ENCODE data around the gene PPP2R3A. TPM values are rescaled to one million over a fixed set of nuclear protein-coding genes. Genes with fewer than 3 reads are reported as not detected.
"Not testable (repeated sequence)": the region's sequence is repeated elsewhere in the genome, so short reads cannot be mapped to it uniquely, and the experiment has no call there.

Gene PPP2R3A
- polyA plus RNA-seq, 3 donors from 2014 or later, result 0.06 to 0.24 (median 0.09) TPM

- Mint-ChIP-seq H3K36me3 (peaks cover 3 to 14% (median 3%) of the 10 kb centered on the region in 3 donors), H3K27me3 (ENCODE audit: low read depth in 3 of 3) (peaks cover 0 to 6% (median 5%) of the 10 kb centered on the region in 3 donors), H3K9me3 (no peaks in the 10 kb centered on the region), H3K4me3 (no peak overlapping the region), H3K27ac (no peak overlapping the region), H3K4me1 (peaks cover 0 to 1% of the 10 kb centered on the region in 2 donors)
- no peak for DNase-seq
Measured at GRCh38 chr3:136110481-136110880, 145.0 kb downstream of the PPP2R3A start.

GRCh38 chr3:136114421-136114820, 148.9 kb downstream of the PPP2R3A start:
- H3K27ac Mint-ChIP-seq, result no peak overlapping the region
- peaks cover 0 to 6% (median 3%) of the 10 kb centered on the region in 3 donors for H3K27me3 Mint-ChIP-seq (ENCODE audit: low read depth in 3 of 3)
- H3K9me3 Mint-ChIP-seq, result peaks cover 0 to 5% (median under 1%) of the 10 kb centered on the region in 6 donors
- peaks cover 0 to 5% of the 10 kb centered on the region in 2 donors for H3K4me1 Mint-ChIP-seq
- no peak for DNase-seq
- peaks cover 0 to 18% (median 3%) of the 10 kb centered on the region in 3 donors for H3K36me3 Mint-ChIP-seq
- no peak overlapping the region for H3K4me3 Mint-ChIP-seq

GRCh38 chr3:136119332-136119731, 153.8 kb downstream of the PPP2R3A start:
- H3K4me3 Mint-ChIP-seq; H3K27me3 Mint-ChIP-seq (ENCODE audit: low read depth in 3 of 3); H3K4me1 Mint-ChIP-seq; H3K27ac Mint-ChIP-seq; H3K9me3 Mint-ChIP-seq; DNase-seq; H3K36me3 Mint-ChIP-seq: not testable (repeated sequence)

GRCh38 chr3:136119783-136120182, 154.3 kb downstream of the PPP2R3A start:
- H3K9me3 Mint-ChIP-seq; DNase-seq; H3K27me3 Mint-ChIP-seq (ENCODE audit: low read depth in 3 of 3); H3K4me3 Mint-ChIP-seq; H3K36me3 Mint-ChIP-seq; H3K4me1 Mint-ChIP-seq; H3K27ac Mint-ChIP-seq: not testable (repeated sequence)

GRCh38 chr3:136120373-136121348, 155.1 kb downstream of the PPP2R3A start:
- Mint-ChIP-seq H3K27me3 (ENCODE audit: low read depth in 3 of 3) (peaks cover 0 to 7% (median 0%) of the 10 kb centered on the region in 3 donors), H3K4me3 (no peak overlapping the region), H3K9me3 (peaks cover 0 to 4% (median under 1%) of the 10 kb centered on the region in 6 donors), H3K36me3 (peaks cover 0 to 10% (median 0%) of the 10 kb centered on the region in 3 donors), H3K4me1 (peaks cover 0 to 2% of the 10 kb centered on the region in 2 donors), H3K27ac (no peak overlapping the region)
- no peak for DNase-seq

GRCh38 chr3:136122006-136122405, 156.5 kb downstream of the PPP2R3A start:
- Mint-ChIP-seq H3K27ac (no peak overlapping the region), H3K36me3 (peaks cover under 1 to 8% (median under 1%) of the 10 kb centered on the region in 3 donors), H3K9me3 (peaks cover 0 to 3% (median under 1%) of the 10 kb centered on the region in 6 donors), H3K4me3 (no peak overlapping the region), H3K27me3 (ENCODE audit: low read depth in 3 of 3) (peaks cover 0 to 7% (median 0%) of the 10 kb centered on the region in 3 donors), H3K4me1 (no peaks in the 10 kb centered on the region)
- DNase-seq, result no peak

GRCh38 chr3:136131647-136132046, 166.1 kb downstream of the PPP2R3A start:
- H3K4me3 Mint-ChIP-seq, DNase-seq, H3K9me3 Mint-ChIP-seq, H3K4me1 Mint-ChIP-seq, H3K27ac Mint-ChIP-seq: not testable (repeated sequence)
- Mint-ChIP-seq H3K27me3 (ENCODE audit: low read depth in 3 of 3) (peaks cover 0 to 19% (median 0%) of the 10 kb centered on the region in 3 donors), H3K36me3 (peaks cover 7 to 11% (median 9%) of the 10 kb centered on the region in 3 donors)

GRCh38 chr3:136134091-136134490, 168.6 kb downstream of the PPP2R3A start:
- H3K4me3 Mint-ChIP-seq, result no peak overlapping the region
- H3K27me3 Mint-ChIP-seq (ENCODE audit: low read depth in 3 of 3), result peaks cover 4 to 13% (median 5%) of the 10 kb centered on the region in 3 donors
- H3K27ac Mint-ChIP-seq, result no peak overlapping the region
- H3K36me3 Mint-ChIP-seq, result peaks cover 0 to 4% (median 0%) of the 10 kb centered on the region in 3 donors
- H3K9me3 Mint-ChIP-seq, result no peaks in the 10 kb centered on the region
- no peak for DNase-seq
- peaks cover 0 to 8% of the 10 kb centered on the region in 2 donors for H3K4me1 Mint-ChIP-seq

GRCh38 chr3:136135039-136135802, 169.7 kb downstream of the PPP2R3A start:
- Mint-ChIP-seq H3K9me3 (no peaks in the 10 kb centered on the region), H3K27ac (peak overlapping the region in 3 of 6 donors; percentile 41 to 74 (median 61)), H3K27me3 (ENCODE audit: low read depth in 3 of 3) (peaks cover 4 to 8% (median 7%) of the 10 kb centered on the region in 3 donors), H3K4me1 (peaks cover 0 to 8% of the 10 kb centered on the region in 2 donors), H3K4me3 (no peak overlapping the region), H3K36me3 (no peaks in the 10 kb centered on the region)
- no peak for DNase-seq

GRCh38 chr3:136136454-136136853, 170.9 kb downstream of the PPP2R3A start:
- Mint-ChIP-seq H3K4me3 (no peak overlapping the region), H3K27me3 (ENCODE audit: low read depth in 3 of 3) (peaks cover 4 to 8% (median 4%) of the 10 kb centered on the region in 3 donors), H3K36me3 (no peaks in the 10 kb centered on the region), H3K27ac (peak overlapping the region in 1 of 6 donors; percentile 16), H3K4me1 (peaks cover 5 to 16% of the 10 kb centered on the region in 2 donors), H3K9me3 (no peaks in the 10 kb centered on the region)
- DNase-seq, result no peak

- Mint-ChIP-seq H3K27ac (peak overlapping the region; percentile 16 to 71 (median 54)), H3K36me3 (peaks cover 0 to 2% (median 0%) of the 10 kb centered on the region in 3 donors), H3K9me3 (no peaks in the 10 kb centered on the region), H3K27me3 (ENCODE audit: low read depth in 3 of 3) (peaks cover 7 to 8% (median 7%) of the 10 kb centered on the region in 3 donors), H3K4me1 (peaks cover 20 to 47% of the 10 kb centered on the region in 2 donors), H3K4me3 (no peak overlapping the region)
- DNase-seq, result no peak
Measured at GRCh38 chr3:136141291-136141785, 175.8 kb downstream of the PPP2R3A start.

- Mint-ChIP-seq H3K9me3 (no peaks in the 10 kb centered on the region), H3K27me3 (ENCODE audit: low read depth in 3 of 3) (peaks cover 7 to 8% (median 7%) of the 10 kb centered on the region in 3 donors), H3K36me3 (peaks cover 0 to 2% (median 0%) of the 10 kb centered on the region in 3 donors), H3K4me1 (peaks cover 21 to 53% of the 10 kb centered on the region in 2 donors), H3K4me3 (no peak overlapping the region), H3K27ac (peak overlapping the region; percentile 11 to 71 (median 34))
- no peak for DNase-seq
Measured at GRCh38 chr3:136141891-136142290, 176.4 kb downstream of the PPP2R3A start.

GRCh38 chr3:136142592-136142991, 177.1 kb downstream of the PPP2R3A start:
- DNase-seq, result no peak
- no peak overlapping the region for H3K4me3 Mint-ChIP-seq

More at GRCh38 chr3:136142592-136142991, 177.1 kb downstream of the PPP2R3A start:
- H3K27me3 Mint-ChIP-seq (ENCODE audit: low read depth in 3 of 3), result peaks cover 5 to 8% (median 7%) of the 10 kb centered on the region in 3 donors
- no peaks in the 10 kb centered on the region for H3K9me3 Mint-ChIP-seq
- H3K36me3 Mint-ChIP-seq, result peaks cover 0 to 2% (median 0%) of the 10 kb centered on the region in 3 donors
- H3K27ac Mint-ChIP-seq, result peak overlapping the region in 5 of 6 donors; percentile 36 to 69 (median 61)
- peaks cover 22 to 58% of the 10 kb centered on the region in 2 donors for H3K4me1 Mint-ChIP-seq
